HG03097 (cell line): ENCODE results near the gene MMS22L.

ENCODE experiments used
- ATAC-seq: cut with Tn5 transposase; IDR thresholded peaks from one replicate; pipeline ENCODE4 v1.9.1; 2021; ENCODE audit not compliant: unreplicated experiment, low FRiP score

MMS22L gene, protein sequence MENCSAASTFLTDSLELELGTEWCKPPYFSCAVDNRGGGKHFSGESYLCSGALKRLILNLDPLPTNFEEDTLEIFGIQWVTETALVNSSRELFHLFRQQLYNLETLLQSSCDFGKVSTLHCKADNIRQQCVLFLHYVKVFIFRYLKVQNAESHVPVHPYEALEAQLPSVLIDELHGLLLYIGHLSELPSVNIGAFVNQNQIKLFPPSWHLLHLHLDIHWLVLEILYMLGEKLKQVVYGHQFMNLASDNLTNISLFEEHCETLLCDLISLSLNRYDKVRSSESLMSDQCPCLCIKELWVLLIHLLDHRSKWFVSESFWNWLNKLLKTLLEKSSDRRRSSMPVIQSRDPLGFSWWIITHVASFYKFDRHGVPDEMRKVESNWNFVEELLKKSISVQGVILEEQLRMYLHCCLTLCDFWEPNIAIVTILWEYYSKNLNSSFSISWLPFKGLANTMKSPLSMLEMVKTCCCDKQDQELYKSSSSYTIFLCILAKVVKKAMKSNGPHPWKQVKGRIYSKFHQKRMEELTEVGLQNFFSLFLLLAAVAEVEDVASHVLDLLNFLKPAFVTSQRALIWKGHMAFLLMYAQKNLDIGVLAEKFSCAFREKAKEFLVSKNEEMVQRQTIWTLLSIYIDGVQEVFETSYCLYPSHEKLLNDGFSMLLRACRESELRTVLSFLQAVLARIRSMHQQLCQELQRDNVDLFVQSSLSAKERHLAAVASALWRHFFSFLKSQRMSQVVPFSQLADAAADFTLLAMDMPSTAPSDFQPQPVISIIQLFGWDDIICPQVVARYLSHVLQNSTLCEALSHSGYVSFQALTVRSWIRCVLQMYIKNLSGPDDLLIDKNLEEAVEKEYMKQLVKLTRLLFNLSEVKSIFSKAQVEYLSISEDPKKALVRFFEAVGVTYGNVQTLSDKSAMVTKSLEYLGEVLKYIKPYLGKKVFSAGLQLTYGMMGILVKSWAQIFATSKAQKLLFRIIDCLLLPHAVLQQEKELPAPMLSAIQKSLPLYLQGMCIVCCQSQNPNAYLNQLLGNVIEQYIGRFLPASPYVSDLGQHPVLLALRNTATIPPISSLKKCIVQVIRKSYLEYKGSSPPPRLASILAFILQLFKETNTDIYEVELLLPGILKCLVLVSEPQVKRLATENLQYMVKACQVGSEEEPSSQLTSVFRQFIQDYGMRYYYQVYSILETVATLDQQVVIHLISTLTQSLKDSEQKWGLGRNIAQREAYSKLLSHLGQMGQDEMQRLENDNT

DNA sequence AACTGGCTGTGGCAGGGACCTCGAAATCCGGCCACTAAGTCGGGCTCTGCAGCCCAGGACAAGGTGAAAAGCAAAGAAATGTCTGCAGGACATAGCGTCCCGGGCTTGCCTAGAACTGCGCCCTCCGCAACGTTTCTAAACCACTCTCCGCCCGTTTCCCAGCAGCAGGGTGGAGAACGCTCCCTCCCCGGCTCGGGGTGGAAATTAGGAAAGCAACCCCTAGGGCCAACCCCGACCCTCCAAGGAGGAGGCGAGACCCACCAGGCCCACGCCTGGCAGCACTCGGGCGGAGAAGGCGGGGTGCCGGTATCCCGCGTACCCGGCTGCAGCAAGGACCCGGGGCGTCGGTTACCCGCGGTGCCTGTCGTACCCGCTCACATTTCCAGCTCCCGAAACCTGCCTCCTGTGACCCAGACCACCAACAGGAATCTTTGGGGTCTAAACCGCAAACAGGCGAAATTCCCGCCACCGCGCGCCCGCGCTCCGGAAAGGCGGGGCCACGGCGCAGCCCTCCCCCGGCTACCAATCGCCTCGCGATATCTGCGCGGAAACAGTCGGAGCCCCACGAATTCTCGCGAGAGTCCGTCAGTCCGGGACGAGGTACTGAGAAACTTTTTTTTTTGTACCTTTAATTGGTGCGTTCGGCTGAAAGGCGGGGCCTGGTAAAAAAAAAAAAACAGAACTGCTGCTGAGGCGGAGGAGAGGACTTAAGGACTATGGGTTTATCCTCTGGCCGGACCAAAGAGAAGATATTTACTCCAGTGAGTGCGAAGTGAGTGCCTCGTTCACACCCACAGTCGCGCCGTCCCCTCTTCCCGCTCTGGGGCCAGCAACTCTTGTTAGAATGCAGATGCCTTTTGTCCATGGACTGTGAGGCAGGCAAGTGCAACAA lies at the start of gene MMS22L:
Gene MMS22L, minus strand, starts transcription at position 491 of the 892 bp plus-strand sequence. CDS start 739 bp downstream, outside the sequence.
- ATAC-seq = peak; percentile 98

DNA sequence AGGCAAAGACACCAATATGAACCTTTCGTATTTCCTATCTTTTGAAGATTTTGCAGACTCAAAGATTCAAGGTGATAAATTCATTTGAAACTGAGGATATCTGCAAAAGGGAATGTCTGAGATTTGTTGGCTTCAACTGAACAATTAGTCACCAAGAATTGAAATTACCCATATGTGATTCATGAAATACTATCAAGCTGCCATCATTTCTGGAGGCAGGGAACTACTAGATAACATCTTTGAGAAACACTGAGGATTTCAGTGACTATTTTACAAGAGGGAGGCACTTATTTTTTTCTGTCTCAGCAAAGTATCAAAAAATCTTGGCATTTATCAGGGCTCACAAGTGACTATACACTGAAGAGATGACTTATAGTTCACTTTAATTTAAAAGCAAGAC lies 39.8 kb upstream of the MMS22L start:
- ATAC-seq = no peak

DNA sequence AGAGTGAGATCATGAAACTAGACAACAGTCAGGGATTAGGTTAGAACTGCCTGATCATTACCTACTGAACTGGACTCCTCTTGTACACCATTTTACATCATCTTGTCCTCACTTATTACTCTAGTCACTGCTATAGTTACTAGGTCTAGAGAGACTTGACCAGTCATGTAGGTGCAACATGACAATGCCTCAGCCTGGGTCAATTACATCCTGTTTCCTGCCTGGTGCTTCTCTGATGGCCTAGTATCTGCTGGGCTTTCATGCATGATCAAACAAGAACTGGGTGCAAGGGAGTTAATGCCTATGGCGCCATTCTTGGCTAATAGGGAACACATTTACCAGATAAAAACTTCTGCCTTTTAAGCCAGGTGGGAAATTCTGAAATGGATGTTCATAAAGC lies 39.2 kb upstream of the MMS22L start:
- no peak for ATAC-seq

DNA sequence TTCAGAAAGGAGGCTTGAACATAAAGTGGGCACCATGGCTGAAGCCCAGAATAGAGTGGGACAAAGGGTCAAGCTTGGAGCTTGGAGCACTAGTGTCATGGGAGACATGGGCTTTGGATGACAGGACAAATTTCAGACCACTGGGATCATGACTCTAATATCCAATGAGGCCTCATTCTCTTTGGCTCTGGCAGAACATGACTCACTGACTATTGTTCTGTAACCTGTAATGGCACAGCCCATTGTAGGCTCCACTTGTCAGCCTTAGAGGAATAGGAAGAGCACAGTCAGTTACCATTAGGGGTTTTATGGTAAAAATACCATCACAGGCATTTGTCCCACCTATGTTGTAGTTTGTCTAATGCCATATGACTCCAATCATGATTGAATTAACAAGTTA lies 34.0 kb upstream of the MMS22L start:
- ATAC-seq = no peak

DNA sequence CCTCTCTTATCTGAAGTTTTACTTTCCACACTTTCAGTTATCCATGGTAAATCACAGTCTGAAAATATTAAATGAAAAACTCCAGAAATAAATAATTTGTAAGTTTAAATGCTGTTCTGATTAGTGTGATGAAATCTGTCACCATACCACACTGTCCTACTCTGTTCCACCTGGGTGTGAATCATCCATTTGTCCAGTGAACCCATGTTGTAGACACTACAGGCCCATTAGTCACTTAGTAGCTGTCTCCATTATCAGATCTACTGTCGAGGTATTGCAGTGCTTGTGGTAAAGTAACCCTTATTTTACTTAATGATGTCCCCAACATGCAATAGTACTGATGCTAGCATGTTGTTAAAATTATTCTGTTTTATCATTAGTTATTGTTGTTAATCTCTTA lies 29.2 kb upstream of the MMS22L start:
- no peak for ATAC-seq

DNA sequence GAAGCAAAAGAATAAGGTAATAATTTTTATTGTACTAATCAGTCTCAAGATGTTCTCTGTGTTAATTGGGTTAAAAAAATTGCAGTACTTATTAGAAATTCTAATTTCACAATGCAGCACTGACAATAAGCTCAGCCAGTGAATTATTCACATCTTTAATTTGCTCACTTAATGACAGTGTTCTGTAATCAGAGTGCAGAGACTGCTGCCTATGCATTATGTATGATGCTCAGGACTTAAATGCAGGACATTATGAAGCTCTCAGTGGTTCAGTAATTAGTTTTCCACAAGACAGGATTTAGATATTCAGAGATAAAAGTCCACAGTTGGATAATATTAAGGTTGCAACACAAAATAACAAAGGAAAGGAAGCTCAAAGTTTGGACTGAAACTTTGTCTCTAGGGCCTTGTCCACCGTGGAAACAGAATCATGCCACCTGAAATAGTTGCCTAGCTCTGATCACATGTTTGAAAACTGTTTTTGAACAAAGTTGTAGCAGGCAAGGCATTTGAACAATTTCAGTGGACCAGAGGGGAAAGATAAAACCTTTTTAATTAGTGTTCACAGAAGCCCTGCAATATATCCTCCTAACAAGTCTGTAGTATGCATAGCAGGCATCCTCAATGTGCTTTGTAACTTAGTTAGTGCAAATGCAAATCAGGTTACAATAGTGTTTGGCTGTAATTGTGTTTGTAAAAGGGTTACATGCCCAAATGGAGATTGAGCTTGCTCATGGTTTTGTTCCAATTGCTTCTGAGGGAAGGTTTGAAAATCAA lies 23.7 kb upstream of the MMS22L start:
- no peak for ATAC-seq

DNA sequence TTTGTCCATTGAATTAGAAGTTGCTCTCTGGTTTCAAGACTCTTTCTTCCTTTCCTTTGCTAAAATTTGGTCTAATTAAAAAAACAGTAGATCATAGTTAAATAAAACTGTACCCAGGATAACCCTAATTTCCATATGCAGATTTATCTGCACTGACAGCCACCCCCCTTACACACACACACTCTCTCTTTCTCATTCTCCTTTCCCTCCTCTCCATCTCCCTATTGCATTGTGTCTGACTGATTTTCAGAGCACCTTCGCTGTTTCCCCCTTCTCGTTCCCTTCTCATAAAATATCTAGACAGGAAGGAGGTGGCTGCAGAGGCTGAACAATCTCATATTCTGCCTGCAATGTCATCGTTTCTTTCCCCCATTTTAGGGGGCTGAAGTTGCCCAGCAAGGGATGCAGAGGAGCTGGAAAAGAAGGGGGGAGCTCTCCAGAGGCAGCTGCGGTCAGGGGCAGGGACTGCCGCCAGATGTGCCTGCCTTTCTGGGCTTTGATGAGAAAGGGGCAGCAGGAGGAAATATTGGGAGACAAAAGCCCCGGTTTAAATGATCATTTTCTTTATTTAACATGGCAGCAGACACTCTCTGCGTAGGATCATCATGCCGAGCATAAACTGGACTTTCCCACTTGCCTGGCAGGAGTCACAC lies 22.5 kb upstream of the MMS22L start:
- no peak for ATAC-seq

DNA sequence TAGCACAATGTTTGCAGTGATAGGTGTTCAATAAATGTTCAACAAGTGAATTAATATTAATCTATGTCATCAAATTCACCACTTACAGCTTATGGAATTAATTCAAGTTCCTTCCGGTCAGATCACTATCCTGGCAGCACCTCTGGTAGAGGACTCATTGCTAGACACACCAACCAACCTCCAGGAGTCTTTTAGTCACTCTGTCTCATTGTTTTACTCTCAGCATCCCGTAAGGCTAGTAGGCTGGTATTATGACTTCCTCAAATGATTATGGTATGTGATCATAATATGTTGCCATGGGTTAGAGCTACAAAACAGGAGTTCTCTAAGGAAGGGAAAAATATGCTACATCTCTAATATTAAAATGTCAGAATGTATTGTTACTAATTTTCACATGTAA lies 21.7 kb upstream of the MMS22L start:
- no peak for ATAC-seq

DNA sequence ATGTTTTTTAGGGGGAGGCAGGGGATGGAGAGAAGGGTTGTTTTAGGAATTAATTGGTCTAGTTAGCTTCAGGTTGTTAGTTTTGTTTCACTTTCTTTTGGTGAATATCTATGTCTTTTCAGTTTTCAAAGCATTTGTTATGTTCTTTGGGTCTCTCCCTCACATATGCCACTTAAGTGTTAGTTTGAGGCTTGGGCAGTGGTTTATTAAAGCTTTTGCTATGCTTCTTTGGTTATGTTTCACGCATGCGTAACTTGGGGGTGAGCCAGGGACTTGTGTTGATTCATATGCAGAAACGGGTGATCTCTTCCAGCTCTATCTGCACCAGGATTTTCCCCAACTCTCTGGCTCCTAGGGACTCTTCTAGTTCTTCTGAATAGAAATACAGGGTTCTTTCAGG lies 11.4 kb upstream of the MMS22L start:
- ATAC-seq = no peak

DNA sequence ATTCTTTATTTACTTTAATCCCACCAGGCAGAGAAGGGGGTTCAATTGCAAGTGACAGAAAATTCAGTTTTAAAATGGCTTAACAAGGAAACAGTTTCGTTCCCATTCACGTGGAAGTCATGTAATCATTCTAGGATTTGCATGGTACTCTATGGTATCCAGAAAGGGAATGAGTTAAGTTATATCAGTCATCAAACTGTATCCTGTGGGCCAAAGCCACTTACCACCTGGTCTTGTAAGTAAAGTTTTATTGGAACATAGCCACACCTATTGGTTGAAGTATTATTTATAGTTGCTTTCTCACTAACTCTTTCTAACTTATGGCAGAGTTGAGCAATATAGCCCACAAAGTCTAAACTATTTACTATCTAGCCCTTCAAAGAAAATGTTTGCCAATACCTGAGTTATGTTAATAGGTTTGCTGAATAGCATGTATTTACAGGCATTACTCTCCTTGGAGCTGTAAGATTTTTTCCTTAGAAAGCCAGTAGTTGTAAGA lies 10.2 kb upstream of the MMS22L start:
- no peak for ATAC-seq

DNA sequence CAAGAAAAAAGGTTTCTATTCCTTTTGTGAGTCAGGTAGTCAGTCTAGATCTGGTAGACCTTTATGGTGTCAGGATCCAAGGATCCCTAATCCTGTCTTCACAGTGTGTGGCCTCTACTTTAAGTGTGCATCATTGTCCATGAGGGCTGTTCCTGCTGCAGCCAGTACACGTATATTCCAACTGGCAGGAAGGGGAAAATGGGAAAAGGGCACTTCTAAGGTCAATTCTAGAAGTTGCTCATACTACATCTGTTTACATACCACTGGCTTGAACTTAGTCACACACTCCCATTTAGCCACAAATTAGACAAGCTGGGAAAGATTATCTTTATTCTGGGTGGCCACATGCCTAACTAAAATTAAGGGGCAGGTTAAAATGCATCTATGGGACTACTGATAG lies 9.7 kb upstream of the MMS22L start:
- no peak for ATAC-seq

DNA sequence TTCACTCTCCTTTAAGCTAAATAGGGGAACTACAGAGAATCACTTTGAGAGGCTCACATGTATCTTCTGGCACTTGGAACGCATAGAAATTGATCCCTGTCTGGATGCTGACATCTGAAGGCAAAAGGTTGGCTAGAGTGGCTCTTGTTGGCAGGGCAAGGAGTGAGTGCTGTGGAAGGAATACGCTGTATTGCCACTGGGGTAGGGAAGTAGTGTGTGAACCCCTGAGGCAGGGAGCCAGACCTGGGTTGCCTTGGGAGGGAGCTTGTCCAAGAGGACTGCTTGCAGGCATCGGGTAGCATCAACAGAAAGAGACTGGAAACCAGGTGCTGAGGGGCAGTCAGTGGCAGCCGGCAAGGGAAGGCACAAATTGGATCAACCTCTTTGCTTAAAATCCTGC lies 8.9 kb upstream of the MMS22L start:
- ATAC-seq = no peak

DNA sequence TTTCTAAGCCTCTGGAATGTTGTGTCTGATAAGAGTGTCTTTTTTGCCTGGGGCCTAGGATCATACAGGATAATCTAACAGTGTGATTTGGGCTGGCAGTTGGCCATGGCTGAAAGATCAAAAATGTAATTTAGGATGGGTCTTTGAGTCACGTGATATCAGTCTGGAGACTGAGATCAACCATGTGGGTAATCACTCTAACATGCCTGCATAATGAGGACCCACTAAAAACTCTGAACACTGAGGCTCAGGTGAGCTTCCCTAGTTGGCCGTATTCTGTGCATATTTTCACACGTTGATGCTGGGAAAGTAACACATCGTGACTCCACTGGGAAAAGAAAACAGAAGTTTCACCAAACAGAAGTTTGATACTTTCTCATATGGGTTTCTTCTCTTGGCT lies 6.3 kb upstream of the MMS22L start:
- ATAC-seq = no peak

DNA sequence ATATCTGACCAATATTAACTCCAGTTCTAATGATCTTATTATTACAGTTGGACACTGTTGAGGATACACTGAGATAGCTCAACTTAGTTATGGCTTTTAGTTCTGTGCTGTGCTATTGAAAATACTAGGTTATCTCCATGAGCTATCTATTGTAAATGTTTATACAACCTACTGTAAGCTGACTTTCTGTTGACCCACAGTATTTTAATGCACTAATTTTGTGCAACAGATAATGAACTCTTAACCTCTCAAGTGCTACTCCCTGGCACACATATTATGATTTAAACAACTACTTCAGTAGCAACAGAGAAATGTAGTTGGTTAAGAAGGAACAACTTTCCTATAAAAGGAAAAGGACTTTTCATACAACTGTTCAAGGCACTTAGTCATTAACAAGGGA lies 5.2 kb upstream of the MMS22L start:
- ATAC-seq = no peak

DNA sequence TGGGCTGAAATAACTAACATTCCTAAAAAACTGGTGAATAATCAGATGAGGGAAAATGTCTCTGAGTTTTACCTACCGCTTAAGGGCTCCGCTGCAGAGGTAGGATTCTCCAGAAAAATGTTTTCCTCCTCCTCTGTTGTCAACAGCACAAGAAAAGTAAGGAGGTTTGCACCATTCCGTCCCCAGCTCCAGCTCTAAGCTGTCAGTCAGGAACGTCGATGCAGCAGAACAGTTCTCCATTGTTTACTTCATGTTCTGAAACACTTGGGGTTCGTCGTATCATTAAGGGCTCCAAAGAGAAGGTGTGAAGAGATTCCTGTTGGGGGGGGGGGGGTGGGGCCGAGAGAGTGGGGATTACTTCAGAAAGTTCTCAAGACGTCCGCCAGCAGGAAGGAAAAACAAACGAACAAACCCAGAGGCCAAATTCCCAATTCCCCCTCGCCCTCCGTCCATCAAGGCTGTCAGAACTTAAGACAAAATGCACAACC lies 734 bp downstream of the MMS22L start:
- no peak for ATAC-seq

DNA sequence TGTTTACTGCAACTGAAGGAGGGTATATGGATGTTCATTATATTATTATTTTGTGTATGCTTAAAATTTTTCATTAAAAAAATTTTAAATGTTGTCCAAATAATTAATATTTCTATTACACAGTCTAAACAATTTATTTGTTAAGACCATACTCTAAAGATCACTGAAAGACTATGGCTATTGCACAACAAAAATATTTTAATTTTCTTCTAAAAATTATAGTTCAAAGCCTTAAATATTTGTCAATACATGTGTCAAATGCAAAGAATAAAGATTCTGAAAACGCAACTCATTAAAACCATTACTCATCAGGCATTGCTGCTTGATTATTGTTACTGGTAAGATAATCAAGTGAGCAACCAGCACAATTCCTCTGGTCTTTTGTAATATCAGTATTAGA lies 2.2 kb downstream of the MMS22L start:
- no peak for ATAC-seq

DNA sequence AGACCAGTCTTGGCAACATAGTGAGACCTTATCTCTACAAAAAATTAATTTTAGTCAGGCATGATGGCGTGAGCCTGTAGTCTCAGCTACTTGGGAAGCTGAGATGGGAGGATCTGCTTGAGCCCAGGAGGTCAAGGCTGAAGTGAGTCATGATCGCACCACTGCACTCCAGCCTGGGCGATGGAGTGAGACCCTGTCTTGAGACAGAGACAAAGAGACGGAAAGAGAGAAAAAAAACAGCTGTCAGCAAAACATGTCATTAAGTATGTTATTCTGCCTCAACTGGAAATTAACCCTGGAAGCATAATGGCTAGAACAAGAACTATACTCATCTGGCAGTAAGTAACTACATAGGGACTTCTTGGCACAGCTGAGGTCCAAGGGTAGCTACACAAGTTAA lies 7.2 kb downstream of the MMS22L start:
- no peak for ATAC-seq

DNA sequence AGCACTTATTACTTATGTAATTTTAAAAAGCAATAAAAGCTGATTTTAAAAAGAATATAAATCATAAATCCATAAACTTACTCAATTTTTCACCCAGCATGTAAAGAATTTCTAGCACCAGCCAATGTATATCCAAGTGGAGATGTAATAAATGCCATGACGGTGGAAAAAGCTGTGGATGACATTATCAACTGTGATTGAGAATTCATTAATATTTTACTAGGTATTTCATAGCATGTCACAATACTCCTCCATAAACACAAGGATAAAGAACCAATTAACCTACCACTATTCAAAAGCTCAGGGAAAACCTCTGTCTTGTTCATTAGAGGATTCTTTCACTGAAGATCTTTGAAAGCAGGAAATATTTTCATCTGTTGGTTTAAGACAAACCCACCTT lies 13.2 kb downstream of the MMS22L start:
- ATAC-seq = no peak

DNA sequence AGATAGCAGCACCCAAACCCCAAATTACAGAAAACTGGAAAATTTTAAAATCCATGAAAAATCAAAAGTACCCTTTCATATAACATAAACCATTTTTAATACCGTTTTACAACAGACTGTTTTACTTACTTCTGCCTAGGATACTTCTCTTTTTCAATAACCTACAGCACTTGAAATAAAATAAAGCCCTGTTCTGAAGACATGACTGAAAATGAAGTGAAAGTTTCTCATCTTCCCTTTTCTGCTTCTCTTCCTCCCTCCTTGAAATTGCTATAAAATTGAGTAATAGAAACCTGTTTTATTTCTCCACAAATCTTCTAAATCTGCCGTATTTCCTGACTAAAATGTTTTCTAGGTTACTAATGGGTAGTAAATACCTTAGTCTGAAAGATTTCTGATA lies 20.3 kb downstream of the MMS22L start:
- ATAC-seq = no peak
